ENCODE results near the gene NOP14. TPM values are rescaled to one million over a fixed set of nuclear protein-coding genes. Genes with fewer than 3 reads are reported as not detected.
"Not testable (repeated sequence)": the region's sequence is repeated elsewhere in the genome, so short reads cannot be mapped to it uniquely, and the experiment has no call there.

Gene NOP14
- total RNA-seq, 1 donor from 2014 or later = 64.2 TPM

- intact Hi-C loops (cut with micrococcal nuclease) = loop anchor here (1.0 to 5.0 kb wide), 21 partner anchors 8 to 1250 kb away; partner anchors contain the start of genes ADD1, CFAP99, FAM193A and HAUS3
Observed at GRCh38 chr4:2962614-2963174, 512 bp downstream of the NOP14 start.

GRCh38 chr4:2961811-2962441, 1.3 kb downstream of the NOP14 start:
- intact Hi-C loops (cut with micrococcal nuclease) = loop anchor here (1.0 to 5.0 kb wide), 10 partner anchors 8 to 1250 kb away; partner anchors contain the start of genes HAUS3, LETM1, LRPAP1 and NELFA

GRCh38 chr4:2961421-2961810, 1.8 kb downstream of the NOP14 start:
- intact Hi-C loops (cut with micrococcal nuclease) = loop anchor here (5.0 kb wide), 5 partner anchors 214 to 1249 kb away; partner anchors contain the start of genes LRPAP1, NSD2 and SLBP

GRCh38 chr4:2960450-2960849, 2.8 kb downstream of the NOP14 start:
- intact Hi-C loops (cut with micrococcal nuclease) = loop anchor here (5.0 kb wide), 5 partner anchors 213 to 1248 kb away; partner anchors contain the start of genes LRPAP1, NSD2 and SLBP

GRCh38 chr4:2958446-2958845, 4.8 kb downstream of the NOP14 start:
- intact Hi-C loops (cut with micrococcal nuclease) = no loop called here

- intact Hi-C loops (cut with micrococcal nuclease) = loop anchor here (2.0 kb wide), 1 partner anchor 19 kb away; no protein-coding TSS in a partner anchor
Observed at GRCh38 chr4:2955186-2956044, 7.8 kb downstream of the NOP14 start.

GRCh38 chr4:2954358-2955185, 8.6 kb downstream of the NOP14 start:
- intact Hi-C loops (cut with micrococcal nuclease) = loop anchor here (1.0 to 2.0 kb wide), 3 partner anchors 8 to 190 kb away; no protein-coding TSS in a partner anchor

GRCh38 chr4:2953496-2953895, 9.7 kb downstream of the NOP14 start:
- intact Hi-C loops (cut with micrococcal nuclease) = no loop called here

GRCh38 chr4:2950221-2950989, 12.8 kb downstream of the NOP14 start:
- intact Hi-C loops (cut with micrococcal nuclease) = no loop called here

GRCh38 chr4:2949782-2950125, 13.5 kb downstream of the NOP14 start:
- intact Hi-C loops (cut with micrococcal nuclease) = no loop called here

GRCh38 chr4:2948895-2949781, 14.1 kb downstream of the NOP14 start:
- intact Hi-C loops (cut with micrococcal nuclease) = no loop called here

- intact Hi-C loops (cut with micrococcal nuclease) = no loop called here
Observed at GRCh38 chr4:2947926-2948325, 15.3 kb downstream of the NOP14 start.

- intact Hi-C loops (cut with micrococcal nuclease) = no loop called here
Observed at GRCh38 chr4:2946812-2947600, 16.2 kb downstream of the NOP14 start.

- intact Hi-C loops (cut with micrococcal nuclease) = not testable (repeated sequence)
Observed at GRCh38 chr4:2945619-2946604, 17.3 kb downstream of the NOP14 start.

- intact Hi-C loops (cut with micrococcal nuclease) = no loop called here
Observed at GRCh38 chr4:2944586-2945526, 18.4 kb downstream of the NOP14 start.

- intact Hi-C loops (cut with micrococcal nuclease) = no loop called here
Observed at GRCh38 chr4:2944091-2944482, 19.1 kb downstream of the NOP14 start.

Measured in T-helper 1 cell treated with Interleukin-12 subunit alpha and Interleukin-12 subunit beta and Interleukin-4 antibody, amounts not matched to agents 30 ng/mL and 1 ng/mL, for 36 hours (primary cell).